Activated CD4-positive, alpha-beta T cell treated with anti-CD3 and anti-CD28 coated beads, Interleukin-2, amount 50 U/mL, for 1 hour (primary cell): Measurements from ENCODE around the gene PFKL.
A peak's percentile ranks its signal among the peaks of the same experiment; 100 is the strongest.
"Not testable (repeated sequence)": the region's sequence is repeated elsewhere in the genome, so short reads cannot be mapped to it uniquely, and the experiment has no call there.

Source experiments
- DNase-seq: peaks from one replicate; pipeline ENCODE4 v3.0.0-alpha.2; 2020

Gene PFKL

GRCh38 chr21:44279354-44280260, 20.2 kb upstream of the PFKL start:
- no peak for DNase-seq

- DNase-seq: no peak
These were observed 18.1 kb upstream of the PFKL start for GRCh38 chr21:44281801-44282200.

- DNase-seq: no peak
These were observed 17.5 kb upstream of the PFKL start for GRCh38 chr21:44282370-44282769.

- not testable (repeated sequence) for DNase-seq
These were observed 16.6 kb upstream of the PFKL start for GRCh38 chr21:44283211-44283785.

- no peak for DNase-seq
These were observed 15.9 kb upstream of the PFKL start for GRCh38 chr21:44283948-44284347.

- no peak for DNase-seq
These were observed 14.5 kb upstream of the PFKL start, which contains the start of gene AIRE for GRCh38 chr21:44285138-44285992. TSS of gene AIRE (plus strand) at chr21:44285876. CDS start at chr21:44286007, 131 bp downstream.

GRCh38 chr21:44286086-44286715, 13.7 kb upstream of the PFKL start:
- no peak for DNase-seq

GRCh38 chr21:44286716-44287632, 12.9 kb upstream of the PFKL start:
- no peak for DNase-seq

- DNase-seq: no peak
These were observed 11.4 kb upstream of the PFKL start for GRCh38 chr21:44288251-44289110.

GRCh38 chr21:44289381-44290010, 10.4 kb upstream of the PFKL start:
- DNase-seq: no peak

- DNase-seq: no peak
These were observed 9.4 kb upstream of the PFKL start for GRCh38 chr21:44290327-44291077.

GRCh38 chr21:44291078-44291935, 8.5 kb upstream of the PFKL start:
- no peak for DNase-seq

- no peak for DNase-seq
These were observed 7.7 kb upstream of the PFKL start for GRCh38 chr21:44291936-44292811.

GRCh38 chr21:44292812-44293195, 7.0 kb upstream of the PFKL start:
- DNase-seq: no peak

- peak; percentile 21 for DNase-seq
These were observed 6.2 kb upstream of the PFKL start for GRCh38 chr21:44293551-44294231.

- no peak for DNase-seq
These were observed 5.3 kb upstream of the PFKL start for GRCh38 chr21:44294391-44295162.
